HEK293 (cell line): Measurements from ENCODE around the gene HLA-DQB1.
"Not testable (repeated sequence)": the region's sequence is repeated elsewhere in the genome, so short reads cannot be mapped to it uniquely, and the experiment has no call there.

Experiments
- ATF2 ChIP-seq: fragments of 450-650 bp; formaldehyde crosslinking; IDR thresholded peaks from 2 replicates; pipeline ENCODE4 v1.5.1; 2016; ENCODE audit warnings: missing biosample characterization, missing genetic modification characterization, low read depth
- CTCF ChIP-seq: fragments of 450-650 bp; formaldehyde crosslinking; IDR thresholded peaks from 2 replicates; pipeline ENCODE4 v1.5.1; 2016; ENCODE audit warnings: missing biosample characterization, missing genetic modification characterization
- ELK4 ChIP-seq: IDR thresholded peaks from 2 replicates; pipeline ENCODE4 v1.6.1; 2011; ENCODE audit warnings: mild to moderate bottlenecking, low read depth, low read length, borderline replicate concordance
- GLI2 ChIP-seq: fragments of 450-650 bp; formaldehyde crosslinking; IDR thresholded peaks from 2 replicates; pipeline ENCODE4; 2017; ENCODE audit warnings: missing biosample characterization, missing genetic modification characterization, low read depth, borderline replicate concordance
- PATZ1 ChIP-seq: fragments of 450-650 bp; formaldehyde crosslinking; IDR thresholded peaks from 2 replicates; pipeline ENCODE4 v1.5.1; 2016; ENCODE audit warnings: missing biosample characterization, missing genetic modification characterization
- RBAK ChIP-seq: fragments of 450-650 bp; formaldehyde crosslinking; IDR thresholded peaks from 2 replicates; pipeline ENCODE4 v1.5.1; 2016; ENCODE audit warnings: missing biosample characterization, missing genetic modification characterization
- ZNF274 ChIP-seq, 2 experiments: fragments of 200-500 bp in 1 of 2; fragments of 450-650 bp in 1 of 2; sonication (Bioruptor generic) in 1 of 2; formaldehyde crosslinking in 1 of 2; IDR thresholded peaks; 2 replicates each; pipeline versions ENCODE4 v1.5.1 to v1.6.1; 2014 to 2016; ENCODE audit warnings: borderline replicate concordance in 1 of 2, inconsistent platforms in 1 of 2, low read length in 1 of 2, missing biosample characterization in 1 of 2, missing genetic modification characterization in 1 of 2
- ZNF302 ChIP-seq: fragments of 450-650 bp; formaldehyde crosslinking; IDR thresholded peaks from 2 replicates; pipeline ENCODE4 v1.5.1; 2016; ENCODE audit warnings: missing biosample characterization, missing genetic modification characterization, low read depth
- ZNF341 ChIP-seq: fragments of 450-650 bp; formaldehyde crosslinking; IDR thresholded peaks from 2 replicates; pipeline ENCODE4; 2016; ENCODE audit warnings: low read depth, missing biosample characterization, missing genetic modification characterization
- ZNF449 ChIP-seq: fragments of 450-650 bp; formaldehyde crosslinking; IDR thresholded peaks from 2 replicates; pipeline ENCODE4 v1.5.1; 2017; ENCODE audit warnings: missing biosample characterization, mild to moderate bottlenecking, missing genetic modification characterization, moderate library complexity
- ZNF707 ChIP-seq: fragments of 450-650 bp; formaldehyde crosslinking; IDR thresholded peaks from 2 replicates; pipeline ENCODE4 v1.5.1; 2016; ENCODE audit warnings: missing biosample characterization, missing genetic modification characterization
- ZNF747 ChIP-seq: fragments of 450-650 bp; formaldehyde crosslinking; IDR thresholded peaks from 2 replicates; pipeline ENCODE4 v1.5.1; 2016; ENCODE audit warnings: missing biosample characterization, missing genetic modification characterization
- ZNF76 ChIP-seq: fragments of 450-650 bp; formaldehyde crosslinking; IDR thresholded peaks from 2 replicates; pipeline ENCODE4; 2016; ENCODE audit warnings: low read depth, missing biosample characterization, missing genetic modification characterization, borderline replicate concordance

- TF ChIP-seq ZNF302; PATZ1; ZNF76 (tag by site-specific recombination); ZNF341 (tag by site-specific recombination); ATF2 (tag by site-specific recombination); ZNF707 (tag by site-specific recombination); ELK4; ZNF274 (IDR thresholded peaks at IDR 0.05; ENCODE audit: low read length); ZNF274 (tag by site-specific recombination; IDR thresholded peaks at IDR 0.05; ENCODE audit: borderline replicate concordance); ZNF449 (tag by site-specific recombination); CTCF (tag by site-specific recombination); ZNF747 (tag by site-specific recombination); GLI2; RBAK (tag by site-specific recombination): not testable (repeated sequence)
These were observed 24.4 kb downstream of the HLA-DQB1 start for GRCh38 chr6:32641785-32642719.
